HCT116 (cell line): ENCODE data around the gene PAPOLB. TPM values are rescaled to one million over a fixed set of nuclear protein-coding genes. Genes with fewer than 3 reads are reported as not detected.

ENCODE experiments used
- ATAC-seq: fragments of 200-7000 bp; cut with Tn5 transposase; 2 replicates; pipeline ENCODE4 v1.9.1; 2020; ENCODE audit warnings: mild to moderate bottlenecking, moderate library complexity
- BruUV-seq: library from RNA; stranded (reverse); fragments of 400-500 nt; replicated peaks from 2 replicates; lab custom pipeline; 2021; lab: Mats Ljungman, UMichigan
- CTCF ChIA-PET: fragments of 300-600 bp; sonication (Branson Sonifier 250); formaldehyde crosslinking; loops from one replicate; lab custom pipeline; 2021; ENCODE audit warnings: antibody characterized with exemption; lab: Charles Lee
- POLR2A ChIA-PET: fragments of 300-600, 350-600 bp; sonication (Branson Sonifier 250); formaldehyde crosslinking; loops from one replicate; lab custom pipeline; 2021; ENCODE audit warnings: antibody characterized with exemption; lab: Charles Lee
- RAD21 ChIA-PET, 2 experiments: fragments of 300-600 bp; sonication (Branson Sonifier 250); formaldehyde crosslinking; loops; one replicate each; lab custom pipeline; 2023; ENCODE audit warnings: low total read pairs in 2 of 2; ENCODE audit not compliant: uncharacterized antibody in 2 of 2, unreplicated experiment in 2 of 2, low non-redundant PET in 1 of 2; lab: Charles Lee
- DNase-seq: peaks from one replicate; pipeline ENCODE4 v3.0.0-alpha.2; 2010; ENCODE audit warnings: low read depth, low spot score
- H2AFZ ChIP-seq: fragments of 200-600 bp; shearing (Covaris generic), sonication (generic); 2 replicates; pipeline ENCODE4 v1.6.1; 2017; ENCODE audit warnings: low read depth, mixed run types, mixed read lengths, antibody characterized with exemption, low read length; ENCODE audit not compliant: poor library complexity, severe bottlenecking
- H3K27ac ChIP-seq: 2 replicates; pipeline ENCODE4 v1.5.1; 2012; ENCODE audit warnings: low read depth, low read length
- H3K27me3 ChIP-seq: fragments of 200-600 bp; sonication (generic); 2 replicates; pipeline ENCODE4 v1.6.1; 2016; ENCODE audit warnings: mixed run types, low read length, mixed read lengths; ENCODE audit not compliant: insufficient read depth
- H3K36me3 ChIP-seq, 2 experiments: fragments of 200-500 bp in 1 of 2; fragments of 200-600 bp in 1 of 2; sonication (Bioruptor generic) in 1 of 2; sonication (generic) in 1 of 2; 2 replicates each; pipeline versions ENCODE4 v1.5.1 to v1.6.1; 2014 to 2016; ENCODE audit warnings: low read length in 2 of 2, inconsistent platforms in 1 of 2, mixed read lengths in 1 of 2, mixed run types in 1 of 2; ENCODE audit not compliant: insufficient read depth in 2 of 2, control insufficient read depth in 1 of 2
- H3K4me1 ChIP-seq, 2 experiments: fragments of 200-600 bp in 1 of 2; sonication (generic) in 1 of 2; 2 replicates each; pipeline versions ENCODE4 v1.5.1 to v1.6.1; 2012 to 2017; ENCODE audit warnings: low read length in 2 of 2, inconsistent platforms in 1 of 2, mild to moderate bottlenecking in 1 of 2, mixed read lengths in 1 of 2, mixed run types in 1 of 2, moderate library complexity in 1 of 2; ENCODE audit not compliant: insufficient read depth in 2 of 2, control insufficient read depth in 1 of 2
- H3K4me2 ChIP-seq: fragments of 200-600 bp; sonication (generic); 2 replicates; pipeline ENCODE4 v1.6.1; 2017; ENCODE audit warnings: mixed run types, low read length, mixed read lengths
- H3K4me3 ChIP-seq, 2 experiments: fragments of 200-600 bp in 1 of 2; sonication (generic) in 1 of 2; replicated peaks in 1 of 2; 2 replicates each; pipeline ENCODE4 v1.5.1; 2011 to 2016; ENCODE audit warnings: low read length in 2 of 2, control low read depth in 1 of 2, low read depth in 1 of 2, mild to moderate bottlenecking in 1 of 2, mixed read lengths in 1 of 2, mixed run types in 1 of 2
- H3K79me2 ChIP-seq: fragments of 200-600 bp; sonication (generic); 2 replicates; pipeline ENCODE4 v1.6.1; 2017; ENCODE audit warnings: mild to moderate bottlenecking, mixed run types, low read length, moderate library complexity, mixed read lengths; ENCODE audit not compliant: insufficient read depth
- H3K9ac ChIP-seq: fragments of 200-600 bp; sonication (generic); 2 replicates; pipeline ENCODE4 v1.6.1; 2016; ENCODE audit warnings: low read length, mixed read lengths
- H3K9me2 ChIP-seq: fragments of 200-600 bp; sonication (generic), shearing (Covaris generic); 2 replicates; pipeline ENCODE4 v1.6.1; 2017; ENCODE audit warnings: mixed run types, mild to moderate bottlenecking, moderate library complexity; ENCODE audit not compliant: insufficient read depth
- H3K9me3 ChIP-seq, 2 experiments: fragments of 200-500 bp in 1 of 2; fragments of 200-600 bp in 1 of 2; sonication (Bioruptor generic) in 1 of 2; sonication (generic) in 1 of 2; 2 replicates each; pipeline ENCODE4 v1.6.1; 2014 to 2017; ENCODE audit warnings: low read length in 2 of 2, mixed read lengths in 2 of 2, inconsistent platforms in 1 of 2, low read depth in 1 of 2, mild to moderate bottlenecking in 1 of 2, mixed run types in 1 of 2, moderate library complexity in 1 of 2; ENCODE audit not compliant: control insufficient read depth in 1 of 2, insufficient read depth in 1 of 2
- H4K20me1 ChIP-seq: fragments of 200-600 bp; sonication (generic), shearing (Covaris generic); 2 replicates; pipeline ENCODE4 v1.6.1; 2017; ENCODE audit warnings: mixed run types, mild to moderate bottlenecking, moderate library complexity; ENCODE audit not compliant: insufficient read depth
- EZH2phosphoT487 ChIP-seq: fragments of 200-600 bp; IDR thresholded peaks from 2 replicates; pipeline ENCODE4 v1.6.1; 2018; ENCODE audit warnings: antibody characterized with exemption, borderline replicate concordance
- RAD21 ChIP-seq: IDR thresholded peaks from 2 replicates; pipeline ENCODE4 v1.6.1; 2012; ENCODE audit warnings: low read depth, mild to moderate bottlenecking
- SRF ChIP-seq: IDR thresholded peaks from 2 replicates; pipeline ENCODE4 v1.6.1; 2012; ENCODE audit warnings: low read depth
- ZFX ChIP-seq: fragments of 450-650 bp; IDR thresholded peaks from 2 replicates; pipeline ENCODE4 v1.6.1; 2017
- intact Hi-C: fragments of 100-400 bp; cut with micrococcal nuclease; formaldehyde crosslinking; loops from 2 replicates; pipeline ENCODE4 v1.10.0; 2022
- total RNA-seq: library from RNA; stranded (reverse); gene quantifications from one replicate; pipeline ENCODE4 v1.2.1, GENCODE V29; 2021; ENCODE audit not compliant: unreplicated experiment
- TF ChIP-seq, protein P1 (sequence below), 3 experiments: fragments of 200-600 bp in 1 of 3; sonication (generic) in 1 of 3; IDR thresholded peaks in 2 of 3; conservative IDR thresholded peaks in 1 of 3; 2 replicates each; pipeline ENCODE4 v1.5.1; 2012 to 2017; ENCODE audit warnings: low read depth in 2 of 3, low read length in 2 of 3, antibody characterized with exemption in 1 of 3, borderline replicate concordance in 1 of 3, control low read depth in 1 of 3, mild to moderate bottlenecking in 1 of 3, mixed read lengths in 1 of 3, mixed run types in 1 of 3, moderate library complexity in 1 of 3; ENCODE audit not compliant: insufficient read depth in 1 of 3
- TF ChIP-seq, protein P2 (sequence below): IDR thresholded peaks from 2 replicates; pipeline ENCODE4 v1.6.1; 2012; ENCODE audit warnings: low read depth
- TF ChIP-seq, protein P3 (sequence below): IDR thresholded peaks from 2 replicates; pipeline ENCODE4 v1.6.1; 2011; ENCODE audit warnings: mild to moderate bottlenecking, low read length, moderate library complexity; ENCODE audit not compliant: insufficient replicate concordance; ENCODE audit errors: extremely low read depth
- TF ChIP-seq, protein P4 (sequence below): IDR thresholded peaks from 2 replicates; pipeline ENCODE4 v1.6.1; 2012

The PAPOLB gene
- total RNA-seq, 1 experiment from 2014 or later: 0.20 TPM

DNA sequence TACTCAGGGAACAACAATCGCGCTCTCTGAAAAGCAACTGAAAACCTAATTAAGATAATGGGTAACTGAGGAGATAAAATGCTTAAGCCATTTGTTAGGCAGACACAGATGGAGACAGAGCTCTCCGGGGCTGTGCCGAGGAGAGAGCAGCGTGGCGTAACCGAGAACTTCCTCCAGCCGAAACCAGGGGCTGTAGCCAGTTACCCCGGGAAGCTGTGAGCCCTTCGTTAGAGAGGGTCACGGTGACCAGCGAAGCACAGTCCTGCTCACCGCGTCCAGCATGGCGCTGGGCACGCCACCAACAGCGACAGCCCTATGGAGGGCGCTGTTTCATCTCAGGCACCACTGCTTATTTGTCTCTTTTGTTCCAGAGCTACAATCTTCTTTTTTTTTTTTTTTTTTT, 16.1 kb downstream of the PAPOLB start:
- intact Hi-C loops: no loop called here
- Histone ChIP-seq H2AFZ (no peak overlapping the region), H3K4me2 (no peak overlapping the region), H3K36me3 (no peaks in the 10 kb centered on the region), H4K20me1 (no peaks in the 10 kb centered on the region), H3K9me3 (no peaks in the 10 kb centered on the region), H3K4me1 (no peaks in the 10 kb centered on the region), H3K9me2 (no peaks in the 10 kb centered on the region), H3K27me3 (no peaks in the 10 kb centered on the region), H3K79me2 (peaks cover 4% of the 10 kb centered on the region; the same call in 1 of the 2 replicates), H3K4me3 (no peak overlapping the region), H3K9ac (no peak overlapping the region), H3K27ac (no peak overlapping the region)
- CTCF ChIA-PET: interaction anchor here (1.3 to 2.0 kb wide), 2 partner anchors 11 to 15 kb away, joined by 3 to 5 read pairs; no protein-coding TSS in a partner anchor
- BruUV-seq: no TSS peak
- RAD21 ChIA-PET: no interaction called here
- no peak for DNase-seq
- no peak for TF ChIP-seq ZFX
- TF ChIP-seq, protein P1, sequence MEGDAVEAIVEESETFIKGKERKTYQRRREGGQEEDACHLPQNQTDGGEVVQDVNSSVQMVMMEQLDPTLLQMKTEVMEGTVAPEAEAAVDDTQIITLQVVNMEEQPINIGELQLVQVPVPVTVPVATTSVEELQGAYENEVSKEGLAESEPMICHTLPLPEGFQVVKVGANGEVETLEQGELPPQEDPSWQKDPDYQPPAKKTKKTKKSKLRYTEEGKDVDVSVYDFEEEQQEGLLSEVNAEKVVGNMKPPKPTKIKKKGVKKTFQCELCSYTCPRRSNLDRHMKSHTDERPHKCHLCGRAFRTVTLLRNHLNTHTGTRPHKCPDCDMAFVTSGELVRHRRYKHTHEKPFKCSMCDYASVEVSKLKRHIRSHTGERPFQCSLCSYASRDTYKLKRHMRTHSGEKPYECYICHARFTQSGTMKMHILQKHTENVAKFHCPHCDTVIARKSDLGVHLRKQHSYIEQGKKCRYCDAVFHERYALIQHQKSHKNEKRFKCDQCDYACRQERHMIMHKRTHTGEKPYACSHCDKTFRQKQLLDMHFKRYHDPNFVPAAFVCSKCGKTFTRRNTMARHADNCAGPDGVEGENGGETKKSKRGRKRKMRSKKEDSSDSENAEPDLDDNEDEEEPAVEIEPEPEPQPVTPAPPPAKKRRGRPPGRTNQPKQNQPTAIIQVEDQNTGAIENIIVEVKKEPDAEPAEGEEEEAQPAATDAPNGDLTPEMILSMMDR (IDR thresholded peaks at IDR 0.05 in 2 of 3, conservative IDR thresholded peaks at IDR 0.05 in 1 of 3; ENCODE audit: borderline replicate concordance in 1 of 3, insufficient read depth in 1 of 3, low read depth in 2 of 3, low read length in 2 of 3): peak in 2 of 3 experiments; percentile 16 to 24; a peak in 2 of 6 replicates
- ATAC-seq: peak; percentile 27; the same call in 1 of the 2 replicates
- POLR2A ChIA-PET: no interaction called here

DNA sequence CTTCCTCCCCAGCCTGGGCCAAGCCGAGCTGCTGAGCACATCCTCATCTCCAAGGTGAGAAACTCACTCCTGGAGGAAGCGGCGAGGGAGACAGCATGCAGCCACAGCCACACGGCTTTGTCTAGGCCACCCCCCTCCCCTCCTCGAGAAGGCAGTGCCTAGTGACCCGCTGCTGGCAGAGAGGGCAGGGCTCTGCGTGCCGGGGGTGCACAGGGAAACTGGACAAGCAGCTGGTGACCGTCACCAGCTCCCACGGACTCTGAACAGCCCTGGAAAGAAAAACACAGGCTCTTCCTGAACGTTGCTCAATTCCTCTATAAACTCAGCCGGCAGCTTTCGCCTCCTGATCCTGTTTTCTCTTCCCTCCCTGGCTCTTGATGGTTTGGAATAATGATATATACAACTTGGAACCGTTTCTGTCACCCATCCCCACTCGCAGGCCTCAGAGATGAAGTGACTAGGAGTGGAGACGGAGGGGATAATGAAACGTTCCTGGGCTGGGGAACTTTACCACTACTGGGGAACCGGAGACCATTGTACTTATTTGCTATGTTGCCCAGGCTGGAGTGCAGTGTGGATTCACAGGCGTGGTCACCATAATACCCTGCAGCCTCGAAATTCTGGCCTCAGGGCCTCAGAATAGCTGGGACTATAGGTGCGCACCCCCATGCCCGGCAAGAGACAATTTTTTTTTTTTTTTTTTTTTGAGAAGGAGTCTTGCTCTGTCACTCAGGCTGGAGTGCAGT, 19.3 kb downstream of the PAPOLB start:
- CTCF ChIA-PET: interaction anchor here (2.1 kb wide), 1 partner anchor 12 kb away, joined by 5 read pairs; no protein-coding TSS in a partner anchor
- Histone ChIP-seq H3K27me3 (no peaks in the 10 kb centered on the region), H3K9me2 (no peaks in the 10 kb centered on the region)
- POLR2A ChIA-PET: no interaction called here
- TF ChIP-seq, protein P2, sequence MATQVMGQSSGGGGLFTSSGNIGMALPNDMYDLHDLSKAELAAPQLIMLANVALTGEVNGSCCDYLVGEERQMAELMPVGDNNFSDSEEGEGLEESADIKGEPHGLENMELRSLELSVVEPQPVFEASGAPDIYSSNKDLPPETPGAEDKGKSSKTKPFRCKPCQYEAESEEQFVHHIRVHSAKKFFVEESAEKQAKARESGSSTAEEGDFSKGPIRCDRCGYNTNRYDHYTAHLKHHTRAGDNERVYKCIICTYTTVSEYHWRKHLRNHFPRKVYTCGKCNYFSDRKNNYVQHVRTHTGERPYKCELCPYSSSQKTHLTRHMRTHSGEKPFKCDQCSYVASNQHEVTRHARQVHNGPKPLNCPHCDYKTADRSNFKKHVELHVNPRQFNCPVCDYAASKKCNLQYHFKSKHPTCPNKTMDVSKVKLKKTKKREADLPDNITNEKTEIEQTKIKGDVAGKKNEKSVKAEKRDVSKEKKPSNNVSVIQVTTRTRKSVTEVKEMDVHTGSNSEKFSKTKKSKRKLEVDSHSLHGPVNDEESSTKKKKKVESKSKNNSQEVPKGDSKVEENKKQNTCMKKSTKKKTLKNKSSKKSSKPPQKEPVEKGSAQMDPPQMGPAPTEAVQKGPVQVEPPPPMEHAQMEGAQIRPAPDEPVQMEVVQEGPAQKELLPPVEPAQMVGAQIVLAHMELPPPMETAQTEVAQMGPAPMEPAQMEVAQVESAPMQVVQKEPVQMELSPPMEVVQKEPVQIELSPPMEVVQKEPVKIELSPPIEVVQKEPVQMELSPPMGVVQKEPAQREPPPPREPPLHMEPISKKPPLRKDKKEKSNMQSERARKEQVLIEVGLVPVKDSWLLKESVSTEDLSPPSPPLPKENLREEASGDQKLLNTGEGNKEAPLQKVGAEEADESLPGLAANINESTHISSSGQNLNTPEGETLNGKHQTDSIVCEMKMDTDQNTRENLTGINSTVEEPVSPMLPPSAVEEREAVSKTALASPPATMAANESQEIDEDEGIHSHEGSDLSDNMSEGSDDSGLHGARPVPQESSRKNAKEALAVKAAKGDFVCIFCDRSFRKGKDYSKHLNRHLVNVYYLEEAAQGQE: no peak
- TF ChIP-seq EZH2phosphoT487 (no peak), SRF (no peak), RAD21 (no peak)
- TF ChIP-seq, protein P3, sequence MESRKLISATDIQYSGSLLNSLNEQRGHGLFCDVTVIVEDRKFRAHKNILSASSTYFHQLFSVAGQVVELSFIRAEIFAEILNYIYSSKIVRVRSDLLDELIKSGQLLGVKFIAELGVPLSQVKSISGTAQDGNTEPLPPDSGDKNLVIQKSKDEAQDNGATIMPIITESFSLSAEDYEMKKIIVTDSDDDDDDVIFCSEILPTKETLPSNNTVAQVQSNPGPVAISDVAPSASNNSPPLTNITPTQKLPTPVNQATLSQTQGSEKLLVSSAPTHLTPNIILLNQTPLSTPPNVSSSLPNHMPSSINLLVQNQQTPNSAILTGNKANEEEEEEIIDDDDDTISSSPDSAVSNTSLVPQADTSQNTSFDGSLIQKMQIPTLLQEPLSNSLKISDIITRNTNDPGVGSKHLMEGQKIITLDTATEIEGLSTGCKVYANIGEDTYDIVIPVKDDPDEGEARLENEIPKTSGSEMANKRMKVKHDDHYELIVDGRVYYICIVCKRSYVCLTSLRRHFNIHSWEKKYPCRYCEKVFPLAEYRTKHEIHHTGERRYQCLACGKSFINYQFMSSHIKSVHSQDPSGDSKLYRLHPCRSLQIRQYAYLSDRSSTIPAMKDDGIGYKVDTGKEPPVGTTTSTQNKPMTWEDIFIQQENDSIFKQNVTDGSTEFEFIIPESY: no peak
- TF ChIP-seq, protein P4, sequence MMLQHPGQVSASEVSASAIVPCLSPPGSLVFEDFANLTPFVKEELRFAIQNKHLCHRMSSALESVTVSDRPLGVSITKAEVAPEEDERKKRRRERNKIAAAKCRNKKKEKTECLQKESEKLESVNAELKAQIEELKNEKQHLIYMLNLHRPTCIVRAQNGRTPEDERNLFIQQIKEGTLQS: no peak
- TF ChIP-seq, all 23 proteins: peak for 0
- ATAC-seq: no peak
- intact Hi-C loops: no loop called here
- H3K79me2 ChIP-seq: no peaks in the 10 kb centered on the region
- H3K36me3 ChIP-seq: no peaks in the 10 kb centered on the region
- H3K4me3 ChIP-seq: no peak overlapping the region
- RAD21 ChIA-PET: interaction anchor here in 1 of 2 experiments (0.6 kb wide), 1 partner anchor 203 kb away, joined by 3 read pairs; no protein-coding TSS in a partner anchor
- H3K4me1 ChIP-seq: no peaks in the 10 kb centered on the region
- no peaks in the 10 kb centered on the region for H3K9me3 ChIP-seq
- no peak overlapping the region for H3K9ac ChIP-seq
- H3K27ac ChIP-seq: no peak overlapping the region
- H4K20me1 ChIP-seq: no peaks in the 10 kb centered on the region
- no peak overlapping the region for H2AFZ ChIP-seq
- no peak overlapping the region for H3K4me2 ChIP-seq
- no peak for DNase-seq
- no TSS peak for BruUV-seq
